A549 (cell line): ENCODE results near the gene DTD1. TPM values are rescaled to one million over a fixed set of nuclear protein-coding genes. Genes with fewer than 3 reads are reported as not detected.

Experiments
- ATAC-seq, 2 experiments: fragments of 200-7000 bp in 1 of 2; fragments of >200 bp in 1 of 2; cut with Nextera tagmentation in 1 of 2; cut with Tn5 transposase in 1 of 2; 3 replicates each; pipeline versions ENCODE4 v1.8.0 to v1.9.1; 2018 to 2020; ENCODE audit warnings: mild to moderate bottlenecking in 1 of 2, moderate library complexity in 1 of 2
- CTCF ChIA-PET: fragments of 300-600 bp; sonication (Branson Sonifier 250); formaldehyde crosslinking; extraction: SDS; loops from one replicate; lab custom pipeline; 2021; ENCODE audit warnings: antibody characterized with exemption, inconsistent platforms; lab: Yijun Ruan, JAX
- POLR2A ChIA-PET: fragments of 350-600 bp; formaldehyde crosslinking; extraction: SDS; loops from one replicate; lab custom pipeline; 2021; ENCODE audit warnings: antibody characterized with exemption, inconsistent platforms; lab: Yijun Ruan, JAX
- DNase-seq, 2 experiments: peaks; one replicate each; pipeline versions ENCODE4 v3.0.0 to v3.0.0-alpha.2; 2011 to 2016; ENCODE audit warnings: low read depth in 1 of 2, low spot score in 1 of 2
- FAIRE-seq: peaks from 2 replicates; lab custom pipeline; 2011; peaks lifted over from hg19 to GRCh38; lab: Jason Lieb, UNC
- H3K27ac ChIP-seq, 2 experiments: fragments of >200 bp; sonication (Bioruptor Twin); formaldehyde crosslinking; 3 replicates each; pipeline ENCODE4 v1.5.1; 2016 to 2017
- H3K4me1 ChIP-seq: fragments of >200 bp; sonication (Bioruptor Twin); formaldehyde crosslinking; 3 replicates; pipeline ENCODE4 v1.6.1; 2016
- H3K4me2 ChIP-seq: fragments of >200 bp; sonication (Bioruptor Twin); formaldehyde crosslinking; 3 replicates; pipeline ENCODE4 v1.6.1; 2016
- H3K4me3 ChIP-seq: fragments of >200 bp; sonication (Bioruptor Twin); formaldehyde crosslinking; 3 replicates; pipeline ENCODE4 v1.5.1; 2016
- H3K9me3 ChIP-seq: fragments of >200 bp; sonication (Bioruptor Twin); formaldehyde crosslinking; 3 replicates; pipeline ENCODE4 v1.6.1; 2016
- ATOH8 ChIP-seq: fragments of 250-450 bp; sonication (Bioruptor Pico); IDR thresholded peaks from 2 replicates; pipeline ENCODE4 v1.5.0; 2020; ENCODE audit warnings: low read depth, mild to moderate bottlenecking, moderate library complexity
- BCL3 ChIP-seq: fragments of >200 bp; sonication (Bioruptor Twin); formaldehyde crosslinking; IDR thresholded peaks from 3 replicates; pipeline ENCODE4 v1.6.1; 2016
- BHLHE40 ChIP-seq: IDR thresholded peaks from 2 replicates; pipeline ENCODE4 v1.6.1; 2012; ENCODE audit warnings: low read depth, low read length, inconsistent platforms
- CBX2 ChIP-seq: fragments of 200-600 bp; sonication (generic); IDR thresholded peaks from 2 replicates; pipeline ENCODE4 v1.6.1; 2016; ENCODE audit warnings: low read depth, mild to moderate bottlenecking, borderline replicate concordance
- CBX8 ChIP-seq: fragments of 200-600 bp; sonication (generic); IDR thresholded peaks from 2 replicates; pipeline ENCODE4 v1.6.1; 2016
- CEBPB ChIP-seq, 2 experiments: fragments of >200 bp in 1 of 2; sonication (Bioruptor Twin) in 1 of 2; formaldehyde crosslinking in 1 of 2; IDR thresholded peaks; 2 replicates each; pipeline ENCODE4 v1.6.1; 2012 to 2016
- CTCF ChIP-seq: fragments of >200 bp; sonication (Bioruptor Twin); formaldehyde crosslinking; IDR thresholded peaks from 3 replicates; pipeline ENCODE4 v1.5.1; 2016
- E2F6 ChIP-seq: IDR thresholded peaks from 2 replicates; pipeline ENCODE4 v1.6.1; 2012; ENCODE audit warnings: low read depth, borderline replicate concordance
- EP300 ChIP-seq, 2 experiments: fragments of >200 bp; sonication (Bioruptor Twin); formaldehyde crosslinking; IDR thresholded peaks; 2 replicates in 1 of 2; 3 replicates in 1 of 2; pipeline ENCODE4 v1.6.1; 2016 to 2017
- GATA3 ChIP-seq: IDR thresholded peaks from 2 replicates; pipeline ENCODE4 v1.6.1; 2012; ENCODE audit warnings: borderline replicate concordance
- HMGXB4 ChIP-seq: fragments of 250-450 bp; sonication (Bioruptor Pico); IDR thresholded peaks from 2 replicates; pipeline ENCODE4 v1.5.0; 2021; ENCODE audit warnings: mild to moderate bottlenecking, moderate library complexity, borderline replicate concordance
- HOXB5 ChIP-seq: fragments of 250-450 bp; sonication (Bioruptor Pico); IDR thresholded peaks from 2 replicates; pipeline ENCODE4 v1.5.0; 2020; ENCODE audit warnings: mild to moderate bottlenecking, moderate library complexity
- JUN ChIP-seq, 2 experiments: fragments of >200 bp; sonication (Bioruptor Twin); formaldehyde crosslinking; IDR thresholded peaks; 2 replicates in 1 of 2; 3 replicates in 1 of 2; pipeline ENCODE4 v1.6.1; 2016 to 2017
- MAX ChIP-seq: IDR thresholded peaks from 2 replicates; pipeline ENCODE4 v1.6.1; 2012
- MYC ChIP-seq: IDR thresholded peaks from 2 replicates; pipeline ENCODE4 v1.6.1; 2012; ENCODE audit warnings: mild to moderate bottlenecking, inconsistent platforms, low read length, improper control_type of control experiment, borderline replicate concordance
- NPAS2 ChIP-seq: fragments of 250-450 bp; sonication (Bioruptor Pico); IDR thresholded peaks from 2 replicates; pipeline ENCODE4 v1.8.0; 2022; ENCODE audit warnings: mild to moderate bottlenecking, moderate library complexity, borderline replicate concordance
- POLR2A ChIP-seq: IDR thresholded peaks from 2 replicates; pipeline ENCODE4 v1.6.1; 2012; ENCODE audit warnings: mild to moderate bottlenecking, low read length
- POLR2AphosphoS2 ChIP-seq: conservative IDR thresholded peaks from 2 replicates; pipeline ENCODE4 v1.6.1; 2012; ENCODE audit warnings: low read length, improper control_type of control experiment, inconsistent platforms
- RAD21 ChIP-seq, 2 experiments: fragments of >200 bp in 1 of 2; sonication (Bioruptor Twin) in 1 of 2; formaldehyde crosslinking in 1 of 2; IDR thresholded peaks in 1 of 2; conservative IDR thresholded peaks in 1 of 2; 2 replicates in 1 of 2; 3 replicates in 1 of 2; pipeline ENCODE4 v1.6.1; 2012 to 2018; ENCODE audit warnings: inconsistent platforms in 1 of 2
- RCOR1 ChIP-seq: fragments of 150-350 bp; IDR thresholded peaks from 2 replicates; pipeline ENCODE4 v1.6.1; 2014; ENCODE audit warnings: antibody characterized with exemption, low read length, low read depth
- REST ChIP-seq: fragments of 200-600 bp; sonication (generic); IDR thresholded peaks from 2 replicates; pipeline ENCODE4 v1.6.1; 2016; ENCODE audit warnings: antibody characterized with exemption, mild to moderate bottlenecking, moderate library complexity
- SMC3 ChIP-seq: fragments of >200 bp; sonication (Bioruptor Twin); formaldehyde crosslinking; IDR thresholded peaks from 3 replicates; pipeline ENCODE4 v1.6.1; 2018; ENCODE audit warnings: inconsistent platforms
- TFCP2L1 ChIP-seq: fragments of 250-450 bp; sonication (Bioruptor Pico); IDR thresholded peaks from 2 replicates; pipeline ENCODE4 v1.5.0; 2021; ENCODE audit warnings: mild to moderate bottlenecking
- TP53 ChIP-seq: fragments of 250-450 bp; sonication (Bioruptor Pico); IDR thresholded peaks from 2 replicates; pipeline ENCODE4 v1.5.0; 2021; ENCODE audit warnings: mild to moderate bottlenecking, moderate library complexity
- ZFP36 ChIP-seq: fragments of 450-650 bp; IDR thresholded peaks from 2 replicates; pipeline ENCODE4 v1.6.1; 2014; ENCODE audit warnings: borderline replicate concordance; ENCODE audit not compliant: partially characterized antibody
- ZNF302 ChIP-seq: fragments of 250-450 bp; sonication (Bioruptor Pico); IDR thresholded peaks from 2 replicates; pipeline ENCODE4 v1.9.0; 2021; ENCODE audit warnings: inconsistent platforms, mild to moderate bottlenecking, moderate library complexity
- WGBS: methylation state at CpG from one replicate; pipeline ENCODE4 v1.1.6; 2017; ENCODE audit errors: missing lambda C conversion rate; 5-methylcytosine and 5-hydroxymethylcytosine counted together
- polyA minus RNA-seq: library from RNA; depleted of rRNA, polyadenylated mRNA; stranded (reverse); fragments of >200 nt; gene quantifications from 2 replicates; pipeline ENCODE4 v1.2.3, GENCODE V29; 2011; rRNA and poly(A)+ RNA removed
- polyA plus RNA-seq, 4 experiments: library from polyadenylated mRNA; depleted of rRNA in 3 of 4; stranded (reverse); fragments of >200 nt; fragmentation: RNase III in 1 of 4; extraction: RNeasy Plus Mini Kit Qiagen cat#74134 plus additional on column Dnase treatment in 1 of 4; gene quantifications; 2 replicates in 3 of 4; 3 replicates in 1 of 4; pipeline ENCODE4 v1.2.3, GENCODE V29; 2011 to 2017

Gene DTD1
- polyA plus RNA-seq (2011; rRNA removed) (74.7 and 99.3 TPM in 2 replicates), polyA plus RNA-seq (2017; fragmentation: RNase III; extraction: RNeasy Plus Mini Kit Qiagen cat#74134 plus additional on column Dnase treatment) (72.5 to 76.3 TPM (median 72.8 TPM) in 3 replicates), polyA minus RNA-seq (55.5 and 60.8 TPM in 2 replicates)
- 75.3 and 81.9 TPM in 2 replicates for polyA plus RNA-seq (2012; cell fraction: cytosol; rRNA removed)
- polyA plus RNA-seq (2012; cell fraction: nucleus; rRNA removed): 32.9 and 52.1 TPM in 2 replicates

- peak; percentile 95 to 96 for ATAC-seq
- CTCF ChIA-PET: interaction anchor here (1.6 to 1.7 kb wide), 2 partner anchors 17 to 81 kb away, joined by 6 to 7 read pairs; partner anchors contain the start of gene SEC23B
- under 1% methylated on average over 53 of the region's 88 CpGs for whole genome bisulfite sequencing
- Histone ChIP-seq H3K4me3 (peak within 1 kb of the TSS; percentile 86), H3K4me2 (peak within 1 kb of the TSS; percentile 93), H3K4me1 (peaks cover 27% of the 10 kb centered on the region), H3K9me3 (no peaks in the 10 kb centered on the region), H3K27ac (peak within 1 kb of the TSS; percentile 90 to 94)
- POLR2A ChIA-PET: interaction anchor here (1.1 kb wide), 1 partner anchor 81 kb away, joined by 3 read pairs; no protein-coding TSS in a partner anchor
- no peak for FAIRE-seq
- peak; percentile 80 to 95 for DNase-seq
- no peak for TF ChIP-seq ATOH8 (CRISPR knock-in tag)
- TF ChIP-seq CEBPB (IDR thresholded peaks at IDR 0.05): no peak
- TF ChIP-seq E2F6: 0 out of 2 replicates have a peak, but pooled peaks have one; percentile 63
- peak; percentile 80; the same call in 1 of the 2 replicates for TF ChIP-seq HOXB5 (CRISPR knock-in tag)
- TF ChIP-seq POLR2A: peak; percentile 48; the same call in 1 of the 2 replicates
- TF ChIP-seq ZNF302 (CRISPR knock-in tag): no peak
- TF ChIP-seq RCOR1: no peak
- no peak for TF ChIP-seq POLR2AphosphoS2
- TF ChIP-seq RAD21 (conservative IDR thresholded peaks at IDR 0.05 in 1 of 2, IDR thresholded peaks at IDR 0.05 in 1 of 2): peak in 1 of 2 experiments; percentile 40; a peak in 3 of 5 replicates
- 0 out of 2 replicates have a peak, but pooled peaks have one; percentile 12 for TF ChIP-seq GATA3
- TF ChIP-seq BHLHE40: peak; percentile 88
- peak; percentile 8; the same call in 1 of the 2 replicates for TF ChIP-seq NPAS2 (CRISPR knock-in tag)
- TF ChIP-seq SMC3: peak; percentile 31; the same call in 1 of the 3 replicates
- TF ChIP-seq EP300 (IDR thresholded peaks at IDR 0.05): no peak
- TF ChIP-seq TP53 (CRISPR knock-in tag): peak; percentile 92; the same call in 1 of the 2 replicates
- TF ChIP-seq CTCF: peak; percentile 74
- TF ChIP-seq REST: no peak; the same call in 1 of the 2 replicates
- peak; percentile 72; the same call in 1 of the 2 replicates for TF ChIP-seq MAX
- peak; percentile 69; the same call in 1 of the 3 replicates for TF ChIP-seq BCL3
- TF ChIP-seq MYC: peak; percentile 89; the same call in 1 of the 2 replicates
- TF ChIP-seq CBX2: no peak
- TF ChIP-seq CBX8: no peak
- TF ChIP-seq ZFP36: no peak
- TF ChIP-seq HMGXB4 (CRISPR knock-in tag): peak; percentile 24; the same call in 1 of the 2 replicates
- no peak for TF ChIP-seq TFCP2L1 (CRISPR knock-in tag)
- peak; percentile 31 to 87; a peak in 3 of 5 replicates for TF ChIP-seq JUN (IDR thresholded peaks at IDR 0.05)
Observed at GRCh38 chr20:18587665-18588573, at the start of gene DTD1. Gene DTD1, plus strand, starts transcription at chr20:18588054. Its CDS starts 19 bp downstream, at chr20:18588073.
